ENCODE measurements around the gene GRK5. TPM values are rescaled to one million over a fixed set of nuclear protein-coding genes. Genes with fewer than 3 reads are reported as not detected.

GRK5 gene
- total and polyA plus RNA-seq, 9 of the 15 experiments (the other 6 are each of a cell fraction or from before 2014, with no cell fraction given): 0.46 to 0.83 (median 0.67) TPM; not detected in 2

- TF ChIP-seq ZNF518B (CRISPR knock-in tag; IDR thresholded peaks at IDR 0.05) (no peak), HMGXB4 (CRISPR knock-in tag; IDR thresholded peaks at IDR 0.05) (peak; percentile 37; the same call in 1 of the 2 replicates), EGR1 (conservative IDR thresholded peaks at IDR 0.05) (peak; percentile 75), SP2 (IDR thresholded peaks at IDR 0.05; ENCODE audit: extremely low read depth, low read depth, low read length, poor library complexity, severe bottlenecking) (no peak), VEZF1 (CRISPR knock-in tag; IDR thresholded peaks at IDR 0.05) (peak; percentile 76), STAT6 (CRISPR knock-in tag; IDR thresholded peaks at IDR 0.05) (peak; percentile 54; the same call in 1 of the 2 replicates), ATF7 (IDR thresholded peaks at IDR 0.05) (peak; percentile 28; the same call in 1 of the 2 replicates), NR2C1 (IDR thresholded peaks at IDR 0.05) (0 out of 2 replicates have a peak, but pooled peaks have one; percentile 47), NR2C1 (tag; IDR thresholded peaks at IDR 0.05) (peak; percentile 70), GMEB1 (CRISPR knock-in tag; IDR thresholded peaks at IDR 0.05) (peak; percentile 51), POLR2H (tag; IDR thresholded peaks at IDR 0.05; ENCODE audit: low read depth) (peak; percentile 44; the same call in 1 of the 2 replicates)
Observed at GRCh38 chr10:119165171-119166117, 41.9 kb upstream of the GRK5 start, which contains the start of gene SFXN4 (continued).

All from K562 (cell line).